ENCODE results near the gene NUP153.

- TF ChIP-seq, protein P1, sequence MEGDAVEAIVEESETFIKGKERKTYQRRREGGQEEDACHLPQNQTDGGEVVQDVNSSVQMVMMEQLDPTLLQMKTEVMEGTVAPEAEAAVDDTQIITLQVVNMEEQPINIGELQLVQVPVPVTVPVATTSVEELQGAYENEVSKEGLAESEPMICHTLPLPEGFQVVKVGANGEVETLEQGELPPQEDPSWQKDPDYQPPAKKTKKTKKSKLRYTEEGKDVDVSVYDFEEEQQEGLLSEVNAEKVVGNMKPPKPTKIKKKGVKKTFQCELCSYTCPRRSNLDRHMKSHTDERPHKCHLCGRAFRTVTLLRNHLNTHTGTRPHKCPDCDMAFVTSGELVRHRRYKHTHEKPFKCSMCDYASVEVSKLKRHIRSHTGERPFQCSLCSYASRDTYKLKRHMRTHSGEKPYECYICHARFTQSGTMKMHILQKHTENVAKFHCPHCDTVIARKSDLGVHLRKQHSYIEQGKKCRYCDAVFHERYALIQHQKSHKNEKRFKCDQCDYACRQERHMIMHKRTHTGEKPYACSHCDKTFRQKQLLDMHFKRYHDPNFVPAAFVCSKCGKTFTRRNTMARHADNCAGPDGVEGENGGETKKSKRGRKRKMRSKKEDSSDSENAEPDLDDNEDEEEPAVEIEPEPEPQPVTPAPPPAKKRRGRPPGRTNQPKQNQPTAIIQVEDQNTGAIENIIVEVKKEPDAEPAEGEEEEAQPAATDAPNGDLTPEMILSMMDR (IDR thresholded peaks at IDR 0.05) = peak in 1 of 3 donors; percentile 32
- peak in 1 of 2 donors; percentile 57 for TF ChIP-seq POLR2A (IDR thresholded peaks at IDR 0.05)
Observed at GRCh38 chr6:17706580-17707370, at the start of gene NUP153.

All from lower leg skin (tissue), 3 donors.